GM12878 (cell line): Measurements from ENCODE around the gene PTPRC. TPM values are rescaled to one million over a fixed set of nuclear protein-coding genes. Genes with fewer than 3 reads are reported as not detected.

Experiments used
- ATF7 ChIP-seq: fragments of 450-650 bp; IDR thresholded peaks from 2 replicates; pipeline ENCODE4 v1.6.1; 2016; ENCODE audit warnings: low read depth, mild to moderate bottlenecking
- CEBPB ChIP-seq, 2 experiments: fragments of 150-350 bp in 1 of 2; IDR thresholded peaks; 2 replicates each; pipeline ENCODE4 v1.6.1; 2012 to 2014; ENCODE audit warnings: low read depth in 2 of 2, low read length in 2 of 2, borderline replicate concordance in 1 of 2, inconsistent platforms in 1 of 2
- CHD1 ChIP-seq: IDR thresholded peaks from 2 replicates; pipeline ENCODE4 v1.6.1; 2012; ENCODE audit warnings: low read depth, low read length, improper control_type of control experiment
- IRF4 ChIP-seq: IDR thresholded peaks from 2 replicates; pipeline ENCODE4 v1.6.1; 2011; ENCODE audit warnings: low read depth, low read length
- JUND ChIP-seq: IDR thresholded peaks from 2 replicates; pipeline ENCODE4 v1.6.1; 2012; ENCODE audit warnings: low read depth, mild to moderate bottlenecking, low read length, improper control_type of control experiment, moderate library complexity
- KDM1A ChIP-seq: fragments of 200-600 bp; sonication (generic); IDR thresholded peaks from 2 replicates; pipeline ENCODE4 v1.6.1; 2016; ENCODE audit warnings: borderline replicate concordance
- MAX ChIP-seq: IDR thresholded peaks from 2 replicates; pipeline ENCODE4 v1.6.1; 2012; ENCODE audit warnings: low read depth, low read length, improper control_type of control experiment
- MTA3 ChIP-seq: IDR thresholded peaks from 2 replicates; pipeline ENCODE4 v1.6.1; 2012; ENCODE audit warnings: low read length, inconsistent platforms, borderline replicate concordance
- NFYA ChIP-seq: IDR thresholded peaks from 2 replicates; pipeline ENCODE4 v1.6.1; 2011; ENCODE audit warnings: low read depth, mild to moderate bottlenecking, low read length, improper control_type of control experiment, borderline replicate concordance
- PAX5 ChIP-seq: IDR thresholded peaks from 2 replicates; pipeline ENCODE4 v1.6.1; 2011; ENCODE audit warnings: low read depth, low read length, borderline replicate concordance
- PRDM15 ChIP-seq: fragments of 450-650 bp; formaldehyde crosslinking; IDR thresholded peaks from 2 replicates; pipeline ENCODE4 v1.4.0; 2020; ENCODE audit warnings: mild to moderate bottlenecking, moderate library complexity
- RBBP5 ChIP-seq: fragments of 200-600 bp; sonication (generic); conservative IDR thresholded peaks from 2 replicates; pipeline ENCODE4 v1.6.1; 2016
- RELA ChIP-seq: fragments of 450-650 bp; IDR thresholded peaks from 2 replicates; pipeline ENCODE4 v1.8.0; 2014; ENCODE audit warnings: borderline replicate concordance; ENCODE audit not compliant: partially characterized antibody
- REST ChIP-seq: IDR thresholded peaks from 2 replicates; pipeline ENCODE4 v1.6.1; 2012; ENCODE audit warnings: mild to moderate bottlenecking, low read depth, low read length
- RFX5 ChIP-seq: IDR thresholded peaks from 2 replicates; pipeline ENCODE4 v1.6.1; 2011; ENCODE audit warnings: low read depth, low read length, improper control_type of control experiment
- SRF ChIP-seq, 2 experiments: IDR thresholded peaks; 2 replicates each; pipeline ENCODE4 v1.6.1; 2011; ENCODE audit warnings: low read depth in 2 of 2, low read length in 2 of 2, mild to moderate bottlenecking in 1 of 2, moderate library complexity in 1 of 2
- TBL1XR1 ChIP-seq: IDR thresholded peaks from 2 replicates; pipeline ENCODE4 v1.6.1; 2012; ENCODE audit warnings: low read depth, low read length, improper control_type of control experiment
- TCF3 ChIP-seq: IDR thresholded peaks from 2 replicates; pipeline ENCODE4 v1.6.1; 2012; ENCODE audit warnings: low read depth, mild to moderate bottlenecking, low read length, borderline replicate concordance; ENCODE audit not compliant: insufficient read depth
- TCF7 ChIP-seq: IDR thresholded peaks from 2 replicates; pipeline ENCODE4 v1.6.1; 2014; ENCODE audit warnings: antibody characterized with exemption, borderline replicate concordance
- ZBTB33 ChIP-seq: fragments of 450-650 bp; IDR thresholded peaks from 2 replicates; pipeline ENCODE4 v1.6.1; 2017; ENCODE audit warnings: mild to moderate bottlenecking
- ZNF207 ChIP-seq: fragments of 450-650 bp; IDR thresholded peaks from 2 replicates; pipeline ENCODE4 v1.6.1; 2014; ENCODE audit warnings: antibody characterized with exemption, mild to moderate bottlenecking, borderline replicate concordance
- polyA plus RNA-seq, 11 experiments: library from polyadenylated mRNA; depleted of rRNA in 4 of 11; unstranded in 6 of 11; stranded (reverse) in 5 of 11; fragments of >200 nt; fragmentation: Nextera tagmentation in 4 of 11; fragmentation: Illumina TruSeq in 1 of 11; extraction: Ambion mirVana in 4 of 11; extraction: Trizol in 1 of 11; gene quantifications; 1 replicate in 1 of 11; 2 replicates in 10 of 11; pipeline versions ENCODE4 v1.2.1 to v1.2.3, GENCODE V29; 2011 to 2016; ENCODE audit warnings: inconsistent platforms in 2 of 11, missing spikeins in 2 of 11, low read depth in 1 of 11
- total RNA-seq, 4 experiments: library from RNA; depleted of rRNA in 3 of 4; stranded (reverse); fragments of >200 nt in 3 of 4; fragmentation: Illumina TruSeq in 1 of 4; extraction: Trizol in 1 of 4; gene quantifications; 2 replicates each; pipeline versions ENCODE4 v1.2.1 to v1.2.3, GENCODE V29; 2013 to 2021

PTPRC gene
- total and polyA plus RNA-seq, 10 of the 15 experiments (the other 5 are each of a cell fraction or from before 2014, with no cell fraction given) = 72.9 to 221 (median 118) TPM

GRCh38 chr1:198620951-198621824 lies 17.7 kb upstream of the PTPRC start (continued):
- TF ChIP-seq REST (peak; percentile 49), PRDM15 (no peak), TCF3 (peak; percentile 87; the same call in 1 of the 2 replicates), TCF7 (peak; percentile 99), IRF4 (peak; percentile 26; the same call in 1 of the 2 replicates), KDM1A (no peak), ZNF207 (no peak), SRF (IDR thresholded peaks at IDR 0.05; ENCODE audit: low read depth in 2 of 2, low read length in 2 of 2) (0 out of 4 replicates have a peak, but pooled peaks of 1 of the 2 experiments have one; percentile 32), CHD1 (no peak), RFX5 (no peak), MTA3 (no peak), MAX (no peak), NFYA (no peak), CEBPB (IDR thresholded peaks at IDR 0.05; ENCODE audit: borderline replicate concordance in 1 of 2, low read depth in 2 of 2, low read length in 2 of 2) (no peak; a peak in 2 of 4 replicates), ZBTB33 (no peak), JUND (no peak), ATF7 (peak; percentile 78), RELA (no peak), RBBP5 (no peak; the same call in 1 of the 2 replicates), TBL1XR1 (no peak; the same call in 1 of the 2 replicates), PAX5 (peak; percentile 90)
